ENCODE measurements around the gene PHLDB3. TPM values are rescaled to one million over a fixed set of nuclear protein-coding genes. Genes with fewer than 3 reads are reported as not detected.
A peak's percentile ranks its signal among the peaks of the same experiment; 100 is the strongest.

PHLDB3 gene
- total and polyA plus RNA-seq, 2 of the 13 experiments (the other 11 are each of a cell fraction or from before 2014, with no cell fraction given) = 11.3 to 14.5 TPM

DNA sequence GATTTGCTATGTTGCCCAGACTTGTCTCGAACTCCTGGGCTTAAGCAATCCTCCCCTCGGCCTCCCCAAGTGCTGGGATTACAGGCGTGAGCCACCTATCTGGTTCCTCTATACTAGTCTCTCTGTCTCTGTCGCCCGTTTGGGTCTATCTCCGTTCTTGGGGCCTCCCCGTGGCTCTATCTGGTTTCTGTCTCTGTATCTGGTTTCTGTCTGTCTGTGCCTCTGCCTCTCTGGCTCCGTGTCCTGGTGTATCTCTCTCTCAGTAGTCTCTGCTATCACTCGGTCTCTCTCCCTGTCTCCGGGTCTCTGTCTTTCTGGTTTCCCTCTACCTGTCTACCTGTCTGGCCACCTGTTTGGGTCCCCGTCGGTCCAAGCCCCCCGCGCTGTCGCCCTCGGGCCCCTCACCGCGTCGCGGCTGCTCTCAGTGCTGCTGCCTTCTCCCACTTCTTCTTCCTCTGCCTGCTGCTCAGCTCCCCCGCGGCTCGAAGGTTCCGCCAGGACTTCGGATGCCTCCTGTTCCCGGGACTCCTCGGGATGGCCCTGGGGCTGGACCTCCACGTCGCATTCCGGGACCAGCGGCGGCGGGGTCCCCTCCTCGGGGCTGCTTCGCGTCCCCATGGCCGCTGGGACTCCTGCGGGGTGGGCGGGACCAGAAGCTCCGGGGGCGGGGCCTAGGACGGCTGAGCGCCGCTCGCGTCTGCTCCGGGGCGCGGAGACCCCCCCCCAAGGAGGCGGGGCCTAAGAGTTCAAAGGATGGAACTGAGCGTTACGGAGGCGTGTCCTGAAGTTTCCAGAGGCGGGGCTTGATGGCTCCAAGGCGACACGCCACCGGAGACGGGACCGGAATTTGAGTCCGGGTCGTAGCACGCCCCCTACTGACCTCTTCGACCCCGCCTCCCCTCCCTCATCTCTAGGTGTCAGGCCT, 783 bp downstream of the PHLDB3 start (continued):
- TF ChIP-seq KAT7 (CRISPR knock-in tag; IDR thresholded peaks at IDR 0.05; ENCODE audit: borderline replicate concordance) (no peak; the same call in 1 of the 2 replicates), NBN (conservative IDR thresholded peaks at IDR 0.05) (no peak), ZBTB3 (CRISPR knock-in tag; IDR thresholded peaks at IDR 0.05; ENCODE audit: borderline replicate concordance, low read depth) (no peak), ZNF20 (CRISPR knock-in tag; IDR thresholded peaks at IDR 0.05) (no peak), ZNF292 (CRISPR knock-in tag; IDR thresholded peaks at IDR 0.05; ENCODE audit: borderline replicate concordance, low read depth) (peak; percentile 14; the same call in 1 of the 2 replicates), MED1 (CRISPR knock-in tag; IDR thresholded peaks at IDR 0.05) (no peak), ZNF343 (CRISPR knock-in tag; IDR thresholded peaks at IDR 0.05) (0 out of 2 replicates have a peak, but pooled peaks have one; percentile 27), ZNF619 (CRISPR knock-in tag; IDR thresholded peaks at IDR 0.05) (peak; percentile 17; the same call in 1 of the 2 replicates), THYN1 (CRISPR knock-in tag; IDR thresholded peaks at IDR 0.05; ENCODE audit: borderline replicate concordance, low read depth) (no peak), CENPX (CRISPR knock-in tag; IDR thresholded peaks at IDR 0.05) (no peak)
- TF ChIP-seq, protein P1, sequence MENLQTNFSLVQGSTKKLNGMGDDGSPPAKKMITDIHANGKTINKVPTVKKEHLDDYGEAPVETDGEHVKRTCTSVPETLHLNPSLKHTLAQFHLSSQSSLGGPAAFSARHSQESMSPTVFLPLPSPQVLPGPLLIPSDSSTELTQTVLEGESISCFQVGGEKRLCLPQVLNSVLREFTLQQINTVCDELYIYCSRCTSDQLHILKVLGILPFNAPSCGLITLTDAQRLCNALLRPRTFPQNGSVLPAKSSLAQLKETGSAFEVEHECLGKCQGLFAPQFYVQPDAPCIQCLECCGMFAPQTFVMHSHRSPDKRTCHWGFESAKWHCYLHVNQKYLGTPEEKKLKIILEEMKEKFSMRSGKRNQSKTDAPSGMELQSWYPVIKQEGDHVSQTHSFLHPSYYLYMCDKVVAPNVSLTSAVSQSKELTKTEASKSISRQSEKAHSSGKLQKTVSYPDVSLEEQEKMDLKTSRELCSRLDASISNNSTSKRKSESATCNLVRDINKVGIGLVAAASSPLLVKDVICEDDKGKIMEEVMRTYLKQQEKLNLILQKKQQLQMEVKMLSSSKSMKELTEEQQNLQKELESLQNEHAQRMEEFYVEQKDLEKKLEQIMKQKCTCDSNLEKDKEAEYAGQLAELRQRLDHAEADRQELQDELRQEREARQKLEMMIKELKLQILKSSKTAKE (CRISPR knock-in tag; IDR thresholded peaks at IDR 0.05; ENCODE audit: borderline replicate concordance) = no peak
- TF ChIP-seq, protein P2, sequence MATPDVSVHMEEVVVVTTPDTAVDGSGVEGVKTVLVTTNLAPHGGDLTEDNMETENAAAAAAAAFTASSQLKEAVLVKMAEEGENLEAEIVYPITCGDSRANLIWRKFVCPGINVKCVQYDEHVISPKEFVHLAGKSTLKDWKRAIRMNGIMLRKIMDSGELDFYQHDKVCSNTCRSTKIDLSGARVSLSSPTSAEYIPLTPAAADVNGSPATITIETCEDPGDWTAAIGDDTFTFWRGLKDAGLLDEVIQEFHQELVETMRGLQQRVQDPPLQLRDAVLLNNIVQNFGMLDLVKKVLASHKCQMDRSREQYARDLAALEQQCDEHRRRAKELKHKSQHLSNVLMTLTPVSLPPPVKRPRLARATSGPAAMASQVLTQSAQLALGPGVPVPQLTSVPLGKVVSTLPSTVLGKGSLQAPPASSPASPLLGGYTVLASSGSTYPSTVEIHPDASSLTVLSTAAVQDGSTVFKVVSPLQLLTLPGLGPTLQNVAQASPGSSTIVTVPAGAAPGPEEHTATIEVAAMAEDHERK (CRISPR knock-in tag; IDR thresholded peaks at IDR 0.05; ENCODE audit: low read depth) = no peak
- TF ChIP-seq, protein P3, sequence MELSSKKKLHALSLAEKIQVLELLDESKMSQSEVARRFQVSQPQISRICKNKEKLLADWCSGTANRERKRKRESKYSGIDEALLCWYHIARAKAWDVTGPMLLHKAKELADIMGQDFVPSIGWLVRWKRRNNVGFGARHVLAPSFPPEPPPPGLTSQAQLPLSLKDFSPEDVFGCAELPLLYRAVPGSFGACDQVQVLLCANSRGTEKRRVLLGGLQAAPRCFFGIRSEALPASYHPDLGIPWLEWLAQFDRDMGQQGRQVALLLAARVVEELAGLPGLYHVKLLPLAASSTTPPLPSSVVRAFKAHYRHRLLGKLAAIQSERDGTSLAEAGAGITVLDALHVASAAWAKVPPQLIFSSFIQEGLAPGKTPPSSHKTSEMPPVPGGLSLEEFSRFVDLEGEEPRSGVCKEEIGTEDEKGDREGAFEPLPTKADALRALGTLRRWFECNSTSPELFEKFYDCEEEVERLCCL (CRISPR knock-in tag; IDR thresholded peaks at IDR 0.05; ENCODE audit: borderline replicate concordance) = no peak
- TF ChIP-seq, protein P4, sequence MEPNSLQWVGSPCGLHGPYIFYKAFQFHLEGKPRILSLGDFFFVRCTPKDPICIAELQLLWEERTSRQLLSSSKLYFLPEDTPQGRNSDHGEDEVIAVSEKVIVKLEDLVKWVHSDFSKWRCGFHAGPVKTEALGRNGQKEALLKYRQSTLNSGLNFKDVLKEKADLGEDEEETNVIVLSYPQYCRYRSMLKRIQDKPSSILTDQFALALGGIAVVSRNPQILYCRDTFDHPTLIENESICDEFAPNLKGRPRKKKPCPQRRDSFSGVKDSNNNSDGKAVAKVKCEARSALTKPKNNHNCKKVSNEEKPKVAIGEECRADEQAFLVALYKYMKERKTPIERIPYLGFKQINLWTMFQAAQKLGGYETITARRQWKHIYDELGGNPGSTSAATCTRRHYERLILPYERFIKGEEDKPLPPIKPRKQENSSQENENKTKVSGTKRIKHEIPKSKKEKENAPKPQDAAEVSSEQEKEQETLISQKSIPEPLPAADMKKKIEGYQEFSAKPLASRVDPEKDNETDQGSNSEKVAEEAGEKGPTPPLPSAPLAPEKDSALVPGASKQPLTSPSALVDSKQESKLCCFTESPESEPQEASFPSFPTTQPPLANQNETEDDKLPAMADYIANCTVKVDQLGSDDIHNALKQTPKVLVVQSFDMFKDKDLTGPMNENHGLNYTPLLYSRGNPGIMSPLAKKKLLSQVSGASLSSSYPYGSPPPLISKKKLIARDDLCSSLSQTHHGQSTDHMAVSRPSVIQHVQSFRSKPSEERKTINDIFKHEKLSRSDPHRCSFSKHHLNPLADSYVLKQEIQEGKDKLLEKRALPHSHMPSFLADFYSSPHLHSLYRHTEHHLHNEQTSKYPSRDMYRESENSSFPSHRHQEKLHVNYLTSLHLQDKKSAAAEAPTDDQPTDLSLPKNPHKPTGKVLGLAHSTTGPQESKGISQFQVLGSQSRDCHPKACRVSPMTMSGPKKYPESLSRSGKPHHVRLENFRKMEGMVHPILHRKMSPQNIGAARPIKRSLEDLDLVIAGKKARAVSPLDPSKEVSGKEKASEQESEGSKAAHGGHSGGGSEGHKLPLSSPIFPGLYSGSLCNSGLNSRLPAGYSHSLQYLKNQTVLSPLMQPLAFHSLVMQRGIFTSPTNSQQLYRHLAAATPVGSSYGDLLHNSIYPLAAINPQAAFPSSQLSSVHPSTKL (CRISPR knock-in tag; IDR thresholded peaks at IDR 0.05) = no peak
- TF ChIP-seq, protein P5, sequence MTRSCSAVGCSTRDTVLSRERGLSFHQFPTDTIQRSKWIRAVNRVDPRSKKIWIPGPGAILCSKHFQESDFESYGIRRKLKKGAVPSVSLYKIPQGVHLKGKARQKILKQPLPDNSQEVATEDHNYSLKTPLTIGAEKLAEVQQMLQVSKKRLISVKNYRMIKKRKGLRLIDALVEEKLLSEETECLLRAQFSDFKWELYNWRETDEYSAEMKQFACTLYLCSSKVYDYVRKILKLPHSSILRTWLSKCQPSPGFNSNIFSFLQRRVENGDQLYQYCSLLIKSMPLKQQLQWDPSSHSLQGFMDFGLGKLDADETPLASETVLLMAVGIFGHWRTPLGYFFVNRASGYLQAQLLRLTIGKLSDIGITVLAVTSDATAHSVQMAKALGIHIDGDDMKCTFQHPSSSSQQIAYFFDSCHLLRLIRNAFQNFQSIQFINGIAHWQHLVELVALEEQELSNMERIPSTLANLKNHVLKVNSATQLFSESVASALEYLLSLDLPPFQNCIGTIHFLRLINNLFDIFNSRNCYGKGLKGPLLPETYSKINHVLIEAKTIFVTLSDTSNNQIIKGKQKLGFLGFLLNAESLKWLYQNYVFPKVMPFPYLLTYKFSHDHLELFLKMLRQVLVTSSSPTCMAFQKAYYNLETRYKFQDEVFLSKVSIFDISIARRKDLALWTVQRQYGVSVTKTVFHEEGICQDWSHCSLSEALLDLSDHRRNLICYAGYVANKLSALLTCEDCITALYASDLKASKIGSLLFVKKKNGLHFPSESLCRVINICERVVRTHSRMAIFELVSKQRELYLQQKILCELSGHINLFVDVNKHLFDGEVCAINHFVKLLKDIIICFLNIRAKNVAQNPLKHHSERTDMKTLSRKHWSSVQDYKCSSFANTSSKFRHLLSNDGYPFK (CRISPR knock-in tag; IDR thresholded peaks at IDR 0.05; ENCODE audit: borderline replicate concordance) = no peak
